Lower leg skin (tissue), 4 donors: ENCODE data around the gene CREG1. TPM values are rescaled to one million over a fixed set of nuclear protein-coding genes. Genes with fewer than 3 reads are reported as not detected.

Source experiments
- DNase-seq, 2 donors: peaks; one replicate each; pipeline ENCODE4 v3.0.0-alpha.2; 2019; ENCODE audit warnings: low spot score in 2 of 2
- H3K4me3 ChIP-seq: fragments of 200-600 bp; sonication (generic); 2 replicates; pipeline ENCODE4 v1.5.1; 2017; ENCODE audit warnings: mild to moderate bottlenecking, low read depth; ENCODE audit not compliant: poor library complexity, severe bottlenecking
- POLR2A ChIP-seq, 2 donors: fragments of 450-650 bp; IDR thresholded peaks; one replicate each; pipeline ENCODE4 v1.6.1; 2016 to 2017; ENCODE audit warnings: antibody characterized with exemption in 2 of 2, mild to moderate bottlenecking in 1 of 2, moderate library complexity in 1 of 2
- WGBS, 2 donors: methylation state at CpG; one replicate each; pipeline ENCODE4 v1.1.5; 2018; 5-methylcytosine and 5-hydroxymethylcytosine counted together
- intact Hi-C: fragments of 100-400 bp; cut with DNase I; formaldehyde crosslinking; loops from one replicate; pipeline ENCODE4 v1.15.0; 2023; ENCODE audit warnings: low total_unique reads
- total RNA-seq, 4 donors: library from RNA; depleted of rRNA; stranded (reverse); fragments of >200 nt; gene quantifications; one replicate each; pipeline ENCODE4 v1.1.0, GENCODE V29; 2016
- TF ChIP-seq, protein P1 (sequence below), 3 donors: fragments of 450-650 bp; IDR thresholded peaks; one replicate each; pipeline ENCODE4 v1.5.1; 2016; ENCODE audit warnings: antibody characterized with exemption in 3 of 3, mild to moderate bottlenecking in 3 of 3, moderate library complexity in 2 of 3

Gene CREG1
- total RNA-seq, 4 donors from 2014 or later: 196 to 467 (median 339) TPM

DNA sequence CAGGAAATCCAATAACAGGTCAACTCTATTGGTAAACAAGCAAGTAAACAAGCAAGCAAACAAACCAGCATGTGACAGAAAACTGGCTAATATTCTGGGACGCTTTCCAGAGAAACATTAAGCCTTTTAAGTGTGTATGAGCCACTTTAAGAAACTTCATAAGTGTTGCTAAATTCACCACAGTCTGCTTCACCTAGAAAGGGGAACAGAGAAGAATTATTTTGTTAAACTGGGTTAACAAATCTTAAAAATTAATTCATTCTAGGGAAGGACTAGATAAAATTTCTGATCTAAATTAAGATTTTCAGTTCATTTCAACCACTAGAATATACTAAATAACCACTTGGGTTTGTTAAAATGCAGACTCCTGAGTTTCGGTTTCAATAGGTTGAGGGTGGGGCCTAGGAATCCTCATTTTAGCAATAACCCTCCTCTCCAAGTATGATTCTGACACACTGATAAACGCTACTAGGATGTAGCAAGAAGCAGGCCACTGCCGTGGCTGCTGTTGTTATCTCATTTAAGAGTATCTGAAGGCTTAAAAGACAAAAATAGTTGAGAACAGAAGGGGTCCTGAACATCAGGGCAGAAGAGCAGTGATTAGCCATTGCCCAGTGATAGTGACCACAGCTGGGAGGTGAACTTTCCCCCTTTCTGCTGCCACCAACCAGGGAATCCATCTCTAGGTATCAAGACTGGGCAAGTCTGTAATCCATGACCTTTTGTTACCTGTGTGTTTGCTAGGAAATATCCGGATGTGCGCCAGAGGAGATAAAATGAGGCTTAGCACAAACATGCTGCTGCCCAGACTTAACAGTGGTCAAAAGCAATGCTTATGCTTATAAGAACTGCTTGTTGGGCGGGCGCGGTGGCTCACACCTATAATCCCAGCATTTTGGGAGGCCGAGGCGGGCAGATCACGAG is 11.2 kb downstream of the CREG1 start:
- no peak for DNase-seq
- intact Hi-C loops: no loop called here
- H3K4me3 ChIP-seq: no peak overlapping the region
- TF ChIP-seq POLR2A (IDR thresholded peaks at IDR 0.05): no peak
- TF ChIP-seq, protein P1, sequence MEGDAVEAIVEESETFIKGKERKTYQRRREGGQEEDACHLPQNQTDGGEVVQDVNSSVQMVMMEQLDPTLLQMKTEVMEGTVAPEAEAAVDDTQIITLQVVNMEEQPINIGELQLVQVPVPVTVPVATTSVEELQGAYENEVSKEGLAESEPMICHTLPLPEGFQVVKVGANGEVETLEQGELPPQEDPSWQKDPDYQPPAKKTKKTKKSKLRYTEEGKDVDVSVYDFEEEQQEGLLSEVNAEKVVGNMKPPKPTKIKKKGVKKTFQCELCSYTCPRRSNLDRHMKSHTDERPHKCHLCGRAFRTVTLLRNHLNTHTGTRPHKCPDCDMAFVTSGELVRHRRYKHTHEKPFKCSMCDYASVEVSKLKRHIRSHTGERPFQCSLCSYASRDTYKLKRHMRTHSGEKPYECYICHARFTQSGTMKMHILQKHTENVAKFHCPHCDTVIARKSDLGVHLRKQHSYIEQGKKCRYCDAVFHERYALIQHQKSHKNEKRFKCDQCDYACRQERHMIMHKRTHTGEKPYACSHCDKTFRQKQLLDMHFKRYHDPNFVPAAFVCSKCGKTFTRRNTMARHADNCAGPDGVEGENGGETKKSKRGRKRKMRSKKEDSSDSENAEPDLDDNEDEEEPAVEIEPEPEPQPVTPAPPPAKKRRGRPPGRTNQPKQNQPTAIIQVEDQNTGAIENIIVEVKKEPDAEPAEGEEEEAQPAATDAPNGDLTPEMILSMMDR (IDR thresholded peaks at IDR 0.05): no peak
- 83 to 87% methylated on average over 12 of the region's 12 CpGs for WGBS, 2 donors

DNA sequence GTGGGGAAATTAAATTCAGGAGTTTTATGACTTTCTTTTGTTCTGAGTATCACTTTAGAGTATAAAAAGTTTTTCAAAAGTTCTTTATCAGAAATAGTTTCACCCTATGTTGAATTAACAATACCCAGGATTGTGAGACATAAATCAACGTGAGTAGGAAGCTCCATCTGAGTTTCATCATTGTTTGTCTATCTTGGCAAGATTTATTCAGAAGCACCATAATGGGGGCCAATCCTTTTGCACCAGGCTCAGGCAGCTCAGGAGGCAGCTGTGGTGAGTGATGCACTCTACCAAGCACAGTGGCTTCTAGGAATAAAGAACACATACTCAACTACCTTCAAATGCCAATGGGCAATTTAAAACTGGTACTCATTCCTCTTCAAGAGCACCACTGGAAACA is 12.0 kb downstream of the CREG1 start:
- no peak for TF ChIP-seq POLR2A (IDR thresholded peaks at IDR 0.05)
- TF ChIP-seq, protein P1 (IDR thresholded peaks at IDR 0.05): no peak
- intact Hi-C loops: no loop called here
- WGBS, 2 donors: 3 to 27% methylated on average over 1 of the region's 1 CpG
- no peak for DNase-seq
- H3K4me3 ChIP-seq: no peak overlapping the region

DNA sequence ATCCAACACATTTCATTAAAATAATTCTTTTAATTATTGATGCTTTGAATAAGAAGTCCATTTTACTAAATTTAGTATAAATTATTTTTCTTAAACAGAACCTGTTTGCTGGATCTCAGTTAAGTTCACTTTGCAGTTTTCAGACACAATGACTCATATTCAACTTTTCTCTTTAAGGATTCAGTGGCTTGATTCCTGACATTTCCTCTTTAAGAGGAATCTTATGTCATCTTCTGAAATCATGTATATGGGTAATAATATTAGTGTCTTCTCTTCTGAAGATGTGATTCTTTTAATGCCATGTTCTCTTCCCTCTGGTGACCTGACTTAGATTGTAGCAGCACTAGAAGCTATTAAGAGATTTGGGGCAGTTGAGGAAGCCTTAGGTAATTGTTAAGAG is 12.6 kb downstream of the CREG1 start:
- no peak for DNase-seq
- H3K4me3 ChIP-seq: no peak overlapping the region
- TF ChIP-seq, protein P1 (IDR thresholded peaks at IDR 0.05): no peak
- no peak for TF ChIP-seq POLR2A (IDR thresholded peaks at IDR 0.05)
- intact Hi-C loops: no loop called here

DNA sequence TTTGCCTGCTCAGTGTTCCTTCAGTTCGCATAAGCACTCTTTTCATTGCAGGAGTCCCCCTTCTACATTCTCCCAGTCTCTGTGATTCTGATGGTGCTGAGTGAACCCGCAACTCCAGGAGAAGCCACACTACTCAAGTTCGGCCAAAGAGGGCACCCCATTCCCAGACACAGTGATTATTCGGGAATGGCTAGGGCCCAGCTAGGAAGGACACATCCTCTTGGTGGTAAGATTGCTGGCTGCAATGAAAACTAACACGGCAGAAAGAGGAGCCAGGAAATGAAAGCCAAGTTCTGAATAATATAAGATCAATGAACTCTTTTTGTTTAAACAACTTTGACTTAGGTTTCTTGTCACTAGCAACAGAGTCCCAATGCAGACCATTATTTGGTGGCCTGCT is 14.9 kb downstream of the CREG1 start:
- H3K4me3 ChIP-seq: no peak overlapping the region
- 53 to 61% methylated on average over 5 of the region's 5 CpGs for WGBS, 2 donors
- DNase-seq: no peak
- intact Hi-C loops: loop anchor here (10.0 kb wide), 1 partner anchor 274 kb away; no protein-coding TSS in a partner anchor
- TF ChIP-seq, protein P1 (IDR thresholded peaks at IDR 0.05): no peak
- no peak for TF ChIP-seq POLR2A (IDR thresholded peaks at IDR 0.05)

DNA sequence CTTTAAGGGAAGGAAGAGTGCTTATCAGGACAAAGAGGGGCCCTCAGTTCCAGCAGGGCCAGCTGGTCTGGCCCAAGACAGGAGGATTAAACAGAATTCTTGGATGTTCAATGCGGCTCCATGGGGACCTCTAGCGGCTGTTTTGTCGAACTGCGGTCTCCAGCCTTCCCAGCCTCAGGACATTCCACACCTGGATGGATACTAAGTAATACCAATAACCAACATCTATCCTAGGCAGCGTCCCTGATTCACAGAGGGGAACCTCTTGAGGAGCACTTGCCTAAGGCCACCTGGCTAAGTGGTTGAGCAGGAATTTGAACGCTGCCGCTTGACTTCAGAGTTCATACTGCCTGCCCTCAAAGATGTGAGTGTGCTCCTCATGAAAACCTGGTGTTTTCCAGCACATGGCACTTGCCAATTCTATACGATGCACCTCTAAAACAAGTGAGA is 19.7 kb downstream of the CREG1 start:
- intact Hi-C loops: loop anchor here (10.0 kb wide), 1 partner anchor 269 kb away; no protein-coding TSS in a partner anchor
- TF ChIP-seq, protein P1 (IDR thresholded peaks at IDR 0.05): no peak
- TF ChIP-seq POLR2A (IDR thresholded peaks at IDR 0.05): no peak
- 6 to 11% methylated on average over 8 of the region's 8 CpGs for WGBS, 2 donors
- no peak overlapping the region for H3K4me3 ChIP-seq
- peak in 1 of 2 donors; percentile 92 for DNase-seq
